Keratinocyte (primary cell): ENCODE results near the gene REL.

Experiments
- EZH2 ChIP-seq: IDR thresholded peaks from one replicate; pipeline ENCODE4 v1.6.1; 2012; ENCODE audit warnings: inconsistent platforms, mild to moderate bottlenecking, low read length, moderate library complexity
- TF ChIP-seq, protein P1 (sequence below), 3 experiments: IDR thresholded peaks in 1 of 3; conservative IDR thresholded peaks in 1 of 3; optimal IDR thresholded peaks in 1 of 3; 2 replicates in 2 of 3; 3 replicates in 1 of 3; pipeline versions ENCODE3 to v1.5.1; 2011; ENCODE audit warnings: low read length in 3 of 3, mild to moderate bottlenecking in 3 of 3, moderate library complexity in 2 of 3, control low read depth in 1 of 3, inconsistent platforms in 1 of 3; ENCODE audit not compliant: insufficient read depth in 2 of 3; ENCODE audit errors: extremely low read depth in 1 of 3

GRCh38 chr2:60907329-60907728 is 26.0 kb downstream of the REL start:
- TF ChIP-seq, protein P1, sequence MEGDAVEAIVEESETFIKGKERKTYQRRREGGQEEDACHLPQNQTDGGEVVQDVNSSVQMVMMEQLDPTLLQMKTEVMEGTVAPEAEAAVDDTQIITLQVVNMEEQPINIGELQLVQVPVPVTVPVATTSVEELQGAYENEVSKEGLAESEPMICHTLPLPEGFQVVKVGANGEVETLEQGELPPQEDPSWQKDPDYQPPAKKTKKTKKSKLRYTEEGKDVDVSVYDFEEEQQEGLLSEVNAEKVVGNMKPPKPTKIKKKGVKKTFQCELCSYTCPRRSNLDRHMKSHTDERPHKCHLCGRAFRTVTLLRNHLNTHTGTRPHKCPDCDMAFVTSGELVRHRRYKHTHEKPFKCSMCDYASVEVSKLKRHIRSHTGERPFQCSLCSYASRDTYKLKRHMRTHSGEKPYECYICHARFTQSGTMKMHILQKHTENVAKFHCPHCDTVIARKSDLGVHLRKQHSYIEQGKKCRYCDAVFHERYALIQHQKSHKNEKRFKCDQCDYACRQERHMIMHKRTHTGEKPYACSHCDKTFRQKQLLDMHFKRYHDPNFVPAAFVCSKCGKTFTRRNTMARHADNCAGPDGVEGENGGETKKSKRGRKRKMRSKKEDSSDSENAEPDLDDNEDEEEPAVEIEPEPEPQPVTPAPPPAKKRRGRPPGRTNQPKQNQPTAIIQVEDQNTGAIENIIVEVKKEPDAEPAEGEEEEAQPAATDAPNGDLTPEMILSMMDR (optimal IDR thresholded peaks at IDR 0.05 in 1 of 3, IDR thresholded peaks at IDR 0.05 in 1 of 3, conservative IDR thresholded peaks at IDR 0.05 in 1 of 3; ENCODE audit: extremely low read depth in 1 of 3, insufficient read depth in 2 of 3, low read length in 3 of 3) = no peak
- TF ChIP-seq EZH2 = no peak
